Suppressor macrophage (primary cell): ENCODE data around the gene MLXIPL.
"Not testable (repeated sequence)": the region's sequence is repeated elsewhere in the genome, so short reads cannot be mapped to it uniquely, and the experiment has no call there.

Experiments
- DNase-seq, 4 experiments: peaks; one replicate each; pipeline ENCODE4 v3.0.0-alpha.2; 2020 to 2022

Gene MLXIPL

DNA sequence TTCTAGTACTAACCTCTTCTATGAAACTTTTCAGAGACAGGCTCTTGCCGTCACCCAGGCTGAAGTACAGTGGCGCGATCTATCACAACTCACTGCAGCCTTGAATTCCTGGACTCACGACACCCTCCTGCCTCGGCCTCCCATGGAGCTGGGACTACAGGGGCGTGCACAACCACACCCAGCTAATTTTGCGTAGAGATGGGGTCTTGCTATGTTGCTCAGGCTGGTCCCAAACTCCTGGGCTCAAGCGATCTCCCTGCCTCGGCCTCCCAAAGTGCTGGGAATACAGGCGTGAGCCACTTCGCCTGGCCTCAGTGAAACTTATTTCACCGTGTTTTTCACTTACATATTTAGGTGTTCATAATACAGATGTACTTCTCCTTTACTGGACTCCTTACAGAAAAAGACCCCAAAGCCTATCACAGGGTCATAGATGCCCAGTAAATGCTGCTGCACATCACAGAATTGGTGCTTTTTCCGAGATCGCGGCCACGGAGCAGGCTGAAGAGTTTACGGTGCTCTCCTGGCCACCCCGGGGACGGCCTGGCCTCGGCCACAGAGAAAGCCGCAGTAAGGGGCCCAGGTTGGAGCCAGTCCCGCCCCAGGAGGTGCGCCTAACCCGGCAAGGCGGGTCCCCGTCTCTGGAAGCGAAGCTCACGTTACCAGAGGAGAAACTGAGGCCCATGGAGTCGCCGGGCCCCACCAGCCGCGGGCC is 46.5 kb downstream of the MLXIPL start:
- peak in 1 of 4 experiments; percentile 40 for DNase-seq

DNA sequence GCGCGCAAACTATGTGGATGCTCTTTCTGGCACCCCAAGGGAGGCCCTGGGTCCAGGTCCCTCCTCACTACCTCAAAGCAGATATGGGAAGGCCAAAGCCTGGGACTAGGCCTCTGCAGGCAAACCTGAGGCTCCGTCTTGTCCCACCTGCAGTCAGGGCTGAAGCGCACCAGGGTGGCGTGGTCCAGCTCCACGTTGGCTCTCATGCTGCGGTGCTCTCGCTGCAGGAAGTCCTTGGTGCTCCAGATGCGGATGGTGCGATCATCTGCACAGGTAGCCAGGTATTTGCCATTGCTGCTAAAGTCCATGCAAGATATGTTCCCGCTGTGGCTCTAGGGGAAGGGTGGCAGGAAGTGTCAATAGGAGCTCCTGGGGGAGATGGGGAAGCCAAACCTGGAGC is 50.5 kb downstream of the MLXIPL start:
- no peak for DNase-seq

DNA sequence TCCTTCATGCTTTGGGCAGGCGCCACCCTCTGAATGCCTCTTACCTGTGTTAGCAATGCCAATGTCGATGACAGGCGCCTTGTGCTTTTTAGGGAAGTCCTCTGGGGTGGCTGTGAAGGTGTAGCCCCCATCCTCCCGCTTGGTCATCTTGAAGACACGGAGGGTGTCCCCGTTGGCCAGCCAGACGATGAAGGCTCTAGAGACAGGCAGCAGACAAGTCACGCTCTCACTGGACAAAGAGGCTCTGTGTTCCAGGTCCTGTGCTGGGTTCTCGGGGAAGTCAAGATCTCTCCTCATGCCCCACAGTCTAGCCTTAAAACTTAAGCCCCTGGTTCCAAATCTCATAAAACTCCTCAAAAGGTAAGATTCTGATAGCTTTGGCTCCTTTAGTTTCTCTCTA is 51.0 kb downstream of the MLXIPL start:
- DNase-seq: no peak

DNA sequence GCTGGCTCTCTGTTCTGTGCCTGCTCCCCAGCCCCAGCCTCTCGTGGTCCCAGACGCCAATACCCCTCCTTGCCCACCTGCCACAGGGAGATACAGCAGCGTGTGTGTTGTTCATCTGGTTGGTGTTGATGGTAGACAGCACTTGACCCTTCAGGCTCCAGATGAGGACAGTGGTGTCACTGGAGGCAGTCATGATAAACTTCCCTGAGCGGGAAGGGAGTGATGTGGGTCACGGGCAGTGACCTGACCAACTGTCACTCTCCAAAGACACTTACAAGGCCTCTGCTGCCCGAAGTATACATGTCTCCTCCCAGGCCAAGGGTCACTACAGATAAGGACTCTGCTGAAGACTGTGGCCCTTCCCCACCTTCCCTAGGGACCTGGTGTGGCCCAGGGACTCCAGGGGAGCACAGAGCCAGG is 51.5 kb downstream of the MLXIPL start:
- no peak for DNase-seq

DNA sequence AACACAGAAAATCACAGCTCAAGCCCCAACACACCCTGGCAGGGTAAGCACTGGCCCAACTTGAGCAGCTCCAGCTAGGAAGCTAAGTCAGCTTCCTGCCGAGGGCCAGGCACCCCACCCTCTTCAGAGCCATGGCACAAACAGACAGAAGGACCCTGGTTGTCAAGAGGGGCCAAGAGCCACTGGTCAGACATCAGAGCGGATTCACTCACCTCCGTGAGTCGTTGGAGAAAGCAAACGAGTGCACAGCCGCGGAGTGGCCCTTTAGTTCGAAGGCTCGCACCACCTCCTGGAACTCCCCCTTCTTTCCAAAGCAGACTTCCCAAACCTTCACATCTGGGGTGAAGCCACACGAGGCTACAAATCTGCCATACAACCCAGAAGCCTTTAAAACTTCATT is 53.3 kb downstream of the MLXIPL start:
- no peak for DNase-seq

DNA sequence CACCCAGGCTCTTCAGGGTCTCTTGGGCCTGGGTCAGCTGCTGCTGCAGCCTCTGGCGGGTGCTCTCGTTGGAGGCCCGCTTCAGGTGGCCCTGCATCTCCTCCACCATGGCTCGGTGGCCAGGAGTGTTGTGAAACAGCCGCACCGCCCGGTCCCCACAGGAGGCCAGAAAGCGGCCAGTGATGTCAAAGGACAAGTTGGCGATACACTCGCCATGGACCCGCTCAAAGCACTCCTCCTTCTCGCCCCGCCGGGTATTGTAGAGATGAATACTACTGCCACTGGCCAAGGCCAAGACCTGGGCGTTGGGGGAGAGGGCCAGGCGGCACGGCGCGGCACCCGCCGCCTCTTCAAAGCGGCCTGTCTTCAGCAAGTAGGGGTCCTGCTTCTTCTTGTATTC is 53.8 kb downstream of the MLXIPL start:
- no peak for DNase-seq

DNA sequence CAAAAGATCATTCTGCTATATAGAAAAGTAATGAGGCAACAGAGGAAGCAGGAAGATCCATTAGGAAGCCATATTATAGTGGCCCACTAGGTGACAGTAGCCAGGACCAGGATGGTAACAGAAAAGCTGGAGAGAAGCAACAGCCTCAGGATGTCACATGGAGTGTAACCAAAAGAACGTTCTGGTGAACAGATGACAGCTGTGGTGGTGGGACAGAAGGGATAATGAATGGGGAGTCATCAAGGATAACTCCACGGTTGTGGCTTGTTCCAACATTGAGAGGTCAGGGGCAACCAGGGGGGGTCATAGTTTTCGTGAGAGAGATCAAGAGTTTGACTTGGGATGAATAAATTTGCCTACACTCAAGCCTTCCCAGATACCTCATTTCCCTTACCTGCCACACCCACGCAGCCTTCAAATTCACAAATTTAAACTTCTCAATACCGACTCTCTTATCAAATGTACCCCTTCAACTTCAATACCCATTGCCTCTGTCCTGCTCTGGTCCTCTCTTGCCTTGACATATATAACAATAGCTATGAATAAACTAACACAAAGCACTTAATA is 55.2 kb downstream of the MLXIPL start:
- no peak for DNase-seq

DNA sequence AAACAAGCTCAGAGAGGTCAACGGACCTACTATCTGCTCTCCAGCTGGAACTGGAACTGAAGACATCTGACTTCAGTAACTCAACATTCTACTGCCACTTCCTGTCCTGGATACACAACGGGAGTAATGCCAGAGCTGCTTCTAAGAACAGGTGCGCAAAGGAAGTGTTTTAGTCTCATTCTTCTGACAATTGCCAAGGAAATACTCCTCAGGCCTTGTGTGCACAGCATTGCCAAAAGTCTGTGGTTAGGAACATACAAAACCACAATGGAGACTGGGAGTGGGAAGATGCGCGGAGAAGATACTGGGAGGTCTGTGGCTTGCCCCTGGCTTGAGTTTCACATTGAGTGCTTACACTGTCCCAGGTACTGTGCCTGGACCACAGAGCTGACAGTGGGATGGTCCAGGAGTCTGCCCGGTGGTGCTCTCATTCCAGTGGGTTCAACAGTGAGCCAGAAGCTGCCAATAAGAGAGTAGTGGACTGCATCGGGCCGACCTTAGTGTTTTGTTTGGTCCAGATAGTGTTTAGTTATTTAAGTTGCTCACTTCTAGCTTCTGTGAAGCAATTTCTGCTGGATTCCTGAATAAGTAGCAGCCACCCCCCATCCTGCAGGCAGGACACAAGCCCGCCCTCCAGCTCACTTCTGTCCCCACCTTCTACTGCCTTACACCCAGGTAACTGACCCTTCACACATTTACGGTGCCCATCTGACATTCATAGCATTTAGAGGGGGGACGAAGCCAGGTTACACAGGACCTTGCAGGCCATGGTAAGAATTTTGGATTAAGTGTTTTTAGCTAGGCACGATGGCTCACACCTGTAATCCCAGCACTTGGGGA is 56.3 kb downstream of the MLXIPL start:
- no peak for DNase-seq

DNA sequence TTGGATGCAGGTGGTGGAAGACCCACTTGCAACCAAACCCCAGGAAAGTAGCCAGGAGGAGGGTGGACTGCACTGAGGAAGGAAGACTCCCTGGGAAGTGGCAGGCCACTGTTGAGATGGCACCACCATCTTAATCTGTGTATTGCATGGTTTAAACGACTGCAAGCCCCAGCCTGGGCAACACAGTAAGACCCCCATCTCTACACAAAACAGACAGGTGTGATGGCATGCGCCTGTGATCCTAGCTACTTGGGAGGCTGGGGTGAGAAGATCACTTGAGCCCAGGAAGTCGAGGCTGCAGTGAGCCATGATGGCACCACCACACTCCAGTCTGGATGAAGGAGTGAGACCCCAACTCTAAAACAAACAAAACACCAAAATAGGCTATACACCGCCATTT is 57.2 kb downstream of the MLXIPL start:
- DNase-seq: no peak

DNA sequence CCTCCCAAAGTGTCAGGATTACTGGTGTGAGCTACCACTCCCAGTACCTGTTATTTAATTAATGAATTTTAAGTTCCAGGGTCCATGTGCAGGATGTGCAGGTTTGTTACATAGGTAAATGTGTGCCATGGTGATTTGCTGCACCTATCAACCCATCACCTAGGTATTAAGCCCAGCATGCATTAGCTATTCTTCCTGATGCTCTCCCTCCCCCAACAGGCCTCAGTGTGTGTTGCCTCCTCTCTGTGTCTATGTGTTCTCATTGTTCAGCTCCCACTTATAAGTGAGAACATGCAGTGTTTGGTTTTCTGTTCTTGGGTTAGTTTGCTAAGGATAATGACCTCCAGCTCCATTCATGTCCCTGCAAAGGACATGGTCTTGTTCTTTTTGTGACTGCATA is 57.9 kb downstream of the MLXIPL start:
- DNase-seq: not testable (repeated sequence)

DNA sequence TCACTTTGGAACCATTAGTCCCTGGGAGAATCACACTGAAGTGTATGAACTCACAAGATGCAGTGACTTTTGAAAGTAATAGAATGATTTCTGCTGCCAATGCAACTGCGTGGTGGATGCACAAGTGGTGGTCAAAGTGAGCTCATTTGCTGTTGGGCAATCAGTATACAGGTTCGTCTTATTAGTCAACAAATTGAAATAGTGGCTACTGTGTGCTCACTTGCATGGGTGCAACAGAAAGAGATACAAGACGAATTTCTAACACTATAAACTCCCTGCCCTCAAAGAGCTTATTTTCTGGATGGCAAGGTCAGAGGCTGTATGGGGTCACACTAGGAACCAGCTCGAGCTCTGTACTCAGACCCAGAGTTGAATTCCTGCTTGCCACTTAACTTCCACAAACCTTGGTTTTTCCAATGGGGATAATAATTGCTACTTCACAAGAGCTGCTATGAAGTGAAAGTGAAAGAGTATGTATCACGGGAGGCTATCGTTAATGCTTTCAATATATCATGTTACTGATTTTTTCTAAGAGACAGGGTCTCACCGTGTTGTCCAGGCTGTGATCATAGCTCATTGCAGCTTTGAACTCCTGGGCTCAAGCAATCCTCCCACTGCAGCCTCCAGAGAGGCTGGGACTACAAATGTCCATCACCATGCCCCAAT is 58.5 kb downstream of the MLXIPL start:
- peak; percentile 31 to 65 (median 42) for DNase-seq

DNA sequence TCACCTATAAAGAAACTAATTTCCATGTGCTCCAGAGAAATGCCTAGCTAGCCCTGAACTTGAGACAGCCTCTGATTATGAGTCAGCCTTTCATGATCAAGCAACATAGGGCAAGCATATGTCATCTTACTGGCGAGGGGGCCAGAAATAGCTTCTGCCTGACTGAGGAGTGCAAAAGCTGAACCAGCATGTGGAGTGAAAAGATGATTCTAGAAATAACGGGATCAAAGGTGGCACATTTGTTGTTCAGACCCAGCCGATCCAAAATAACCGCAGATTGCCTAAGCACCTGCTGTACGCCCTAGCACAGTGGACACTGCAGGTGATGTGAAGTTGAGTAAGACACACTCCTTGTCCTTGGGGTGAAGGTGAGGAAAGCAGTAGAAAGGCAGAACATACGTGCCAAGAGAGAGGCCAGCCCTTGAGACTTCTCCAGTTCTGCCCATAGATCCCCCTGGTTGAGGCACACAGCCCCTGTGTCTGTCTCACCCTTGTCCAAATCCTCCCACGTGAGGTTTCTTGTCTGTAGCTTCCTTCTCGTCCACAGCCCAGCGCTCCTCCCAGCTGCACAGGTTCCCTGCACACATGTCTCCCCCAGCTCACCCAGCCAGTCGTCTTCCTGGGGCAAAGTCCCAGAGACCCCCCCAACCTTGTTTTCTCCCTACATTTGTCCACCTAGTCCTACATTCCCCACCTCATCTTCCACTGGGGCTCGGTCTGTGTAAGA is 64.0 kb downstream of the MLXIPL start:
- DNase-seq: peak; percentile 73 to 88 (median 80)

DNA sequence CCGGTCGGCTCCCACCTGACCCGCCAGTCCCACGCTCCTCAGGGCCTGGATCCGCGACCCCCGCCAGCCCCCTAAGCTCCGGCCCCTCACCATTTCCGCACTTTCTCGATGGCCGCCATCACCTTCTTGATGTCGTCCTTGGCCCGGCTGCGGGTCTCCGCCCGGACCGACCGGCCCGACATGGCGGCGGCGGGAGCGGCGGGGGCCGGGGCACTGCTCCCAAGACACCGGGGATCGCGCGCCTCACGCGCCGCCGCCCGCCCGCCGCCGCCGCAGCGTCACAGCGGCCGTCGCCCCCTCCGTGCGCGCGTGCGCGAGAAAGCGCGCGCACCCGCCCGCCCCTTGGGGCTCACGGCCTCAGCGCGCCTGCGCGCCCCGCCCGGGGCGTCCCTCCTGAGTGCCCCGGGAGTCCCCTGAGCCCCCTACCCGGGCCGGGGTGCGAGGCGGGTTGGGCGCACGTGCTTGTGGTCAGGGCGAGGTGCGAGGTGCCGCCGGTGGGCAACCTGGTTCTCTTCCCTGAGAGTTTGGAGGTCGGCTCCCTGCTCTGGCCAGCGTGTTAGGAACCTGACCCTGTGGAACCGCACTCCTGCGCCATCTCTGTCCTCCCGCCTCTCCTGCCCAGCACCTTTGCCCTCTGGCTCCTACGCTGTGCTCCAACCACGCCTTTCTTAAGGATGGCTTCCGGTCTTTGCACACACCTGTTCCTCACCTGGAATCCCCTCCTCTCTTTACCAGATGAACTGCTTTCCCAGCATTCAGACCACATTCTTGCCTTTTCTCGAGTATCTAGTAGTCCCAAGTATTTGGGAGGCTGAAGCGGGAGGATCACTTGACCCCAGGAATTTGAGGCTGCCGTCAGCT is 66.7 kb downstream of the MLXIPL start, which contains the start of gene BCL7B:
Gene BCL7B, minus strand, starts transcription at position 294 of the 861 bp plus-strand sequence. Its CDS starts 112 bp downstream, at position 182.
- DNase-seq: peak; percentile 87 to 96 (median 94)

DNA sequence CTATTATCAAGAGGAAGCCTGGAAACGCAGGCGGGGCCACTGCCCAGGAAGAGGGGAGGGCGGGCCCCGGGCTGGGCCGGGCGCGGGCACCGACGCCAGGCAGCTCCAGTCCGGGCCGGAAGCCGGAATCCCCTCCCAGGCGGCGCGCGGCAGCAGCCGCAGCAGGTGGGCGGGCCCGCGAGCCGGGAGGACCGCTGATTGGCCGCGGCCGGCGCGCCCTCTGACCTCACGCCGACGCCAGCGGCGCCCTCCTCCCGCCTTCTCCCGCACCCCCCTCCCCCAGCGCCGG is 67.3 kb downstream of the MLXIPL start:
- DNase-seq: peak; percentile 97 to 99 (median 98)

DNA sequence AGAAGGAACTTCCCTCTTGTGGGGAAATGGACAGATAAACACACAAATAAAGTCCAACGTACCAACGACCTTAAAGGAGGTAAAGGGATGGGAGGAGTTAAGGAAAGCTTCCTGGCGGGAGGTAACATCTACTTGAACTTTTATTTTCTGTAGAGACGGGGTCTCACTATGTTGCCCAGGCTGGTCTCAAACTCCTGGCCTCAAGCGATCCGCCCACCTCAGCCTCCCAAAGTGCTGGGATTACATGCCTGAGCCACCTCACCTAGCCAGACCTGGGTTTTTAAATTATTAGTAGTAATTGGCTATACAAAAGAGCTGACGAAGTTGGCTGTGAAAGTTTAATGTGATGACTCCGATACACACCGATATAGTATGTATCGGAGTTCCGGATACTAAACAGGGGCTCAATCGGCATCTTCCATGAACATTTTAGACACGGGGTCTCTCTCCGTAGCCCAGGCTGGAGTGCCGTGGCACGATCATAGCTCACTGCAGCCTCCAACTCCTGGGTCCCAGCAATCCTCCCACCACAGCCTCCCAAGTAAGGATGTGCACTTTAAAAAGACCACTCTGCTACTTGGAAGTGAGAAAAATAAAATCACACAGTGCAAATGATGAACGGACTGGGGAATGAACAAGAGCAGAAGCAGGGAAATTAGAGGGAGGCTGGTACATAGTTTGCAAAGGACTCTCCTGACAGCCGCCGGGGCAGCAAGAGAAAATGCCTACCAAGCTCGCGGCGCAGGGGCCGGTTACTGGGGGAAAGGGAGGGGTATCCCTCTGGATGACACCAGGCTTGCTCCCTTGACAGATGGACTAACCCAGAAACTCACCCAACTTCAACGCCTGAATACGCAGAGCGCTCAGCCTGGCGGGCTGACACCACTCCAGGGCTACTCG is 67.9 kb downstream of the MLXIPL start:
- DNase-seq: no peak

DNA sequence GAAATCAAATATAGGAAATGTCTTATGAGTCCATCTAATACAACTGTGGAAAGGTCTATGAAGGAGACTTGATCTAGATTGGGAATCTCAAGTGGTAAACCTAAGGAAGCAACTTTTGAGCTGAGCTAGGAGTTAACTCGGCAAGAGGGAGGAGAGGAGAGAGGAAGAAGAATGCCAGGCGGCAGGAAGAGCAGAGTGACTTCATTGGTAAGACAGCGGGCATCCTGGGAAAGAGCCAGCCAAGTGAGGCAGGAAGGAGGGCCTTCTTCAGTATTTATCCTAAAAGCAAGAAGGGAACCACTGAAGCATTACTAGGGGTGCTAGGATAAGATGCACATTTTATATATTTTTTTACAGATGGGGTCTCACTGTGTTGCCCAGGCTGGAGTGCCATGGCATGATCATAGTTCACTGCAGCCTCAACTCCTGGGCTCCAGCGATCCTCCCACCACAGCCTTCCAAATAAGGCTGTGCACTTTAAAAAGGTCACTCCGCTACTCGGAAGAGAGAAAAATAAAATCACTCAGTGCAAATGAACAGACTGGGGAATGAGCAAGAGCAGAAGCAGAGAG is 68.8 kb downstream of the MLXIPL start:
- DNase-seq: no peak

DNA sequence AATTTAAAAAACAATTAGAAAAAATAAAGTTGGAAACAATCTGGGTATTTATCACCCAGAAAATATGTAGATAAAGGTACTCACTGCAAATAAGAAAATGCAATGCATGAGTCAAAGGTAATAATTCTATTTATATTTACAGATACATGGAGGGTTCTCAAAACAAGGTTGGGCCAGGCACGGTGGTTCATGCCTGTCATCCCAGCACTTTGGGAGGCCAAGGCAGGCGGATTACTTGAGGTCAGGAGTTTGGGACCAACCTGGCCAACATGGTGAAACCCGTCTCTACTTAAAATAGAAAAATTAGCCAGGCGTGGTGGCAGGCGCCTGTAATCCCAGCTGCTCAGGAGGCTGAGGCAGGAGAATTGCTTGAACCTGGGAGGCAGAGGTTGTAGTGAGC is 74.2 kb downstream of the MLXIPL start:
- DNase-seq: not testable (repeated sequence)

DNA sequence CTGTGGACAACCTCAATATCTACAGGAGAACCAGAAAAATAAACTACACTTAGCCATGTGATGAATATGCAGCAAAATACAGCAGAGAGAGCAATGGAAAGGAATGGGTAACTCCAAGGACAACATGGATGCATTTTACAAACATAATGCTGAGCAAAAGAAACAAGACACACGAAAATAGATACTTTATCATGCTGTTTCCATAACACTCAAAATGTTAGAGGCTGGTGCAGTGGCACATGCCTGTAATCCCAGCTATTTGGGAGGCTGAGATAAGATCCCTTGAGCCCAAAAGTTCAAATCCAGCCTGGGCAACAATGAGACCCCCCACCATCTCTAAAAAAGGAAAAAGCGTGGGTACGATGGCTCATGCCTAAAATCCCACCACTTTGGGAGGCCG is 75.1 kb downstream of the MLXIPL start:
- DNase-seq: no peak

DNA sequence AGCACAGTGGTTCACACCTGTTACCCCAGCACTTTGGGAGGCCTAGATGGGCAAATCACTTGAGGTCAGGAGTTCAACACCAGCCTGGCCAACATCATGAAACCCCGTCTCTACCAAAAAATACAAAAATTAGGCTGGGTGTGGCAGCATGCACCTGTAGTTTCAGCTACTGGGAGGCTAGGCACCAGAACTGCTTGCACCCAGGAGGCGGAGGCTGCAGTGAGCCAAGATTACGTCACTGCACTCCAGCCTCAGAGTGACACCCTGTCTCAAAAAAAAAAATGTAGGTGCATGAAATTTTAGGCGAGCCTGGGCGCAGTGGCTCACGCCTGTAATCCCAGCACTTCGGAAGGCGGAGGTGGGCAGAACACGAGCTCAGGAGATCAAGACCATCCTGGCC is 76.5 kb downstream of the MLXIPL start:
- no peak for DNase-seq

DNA sequence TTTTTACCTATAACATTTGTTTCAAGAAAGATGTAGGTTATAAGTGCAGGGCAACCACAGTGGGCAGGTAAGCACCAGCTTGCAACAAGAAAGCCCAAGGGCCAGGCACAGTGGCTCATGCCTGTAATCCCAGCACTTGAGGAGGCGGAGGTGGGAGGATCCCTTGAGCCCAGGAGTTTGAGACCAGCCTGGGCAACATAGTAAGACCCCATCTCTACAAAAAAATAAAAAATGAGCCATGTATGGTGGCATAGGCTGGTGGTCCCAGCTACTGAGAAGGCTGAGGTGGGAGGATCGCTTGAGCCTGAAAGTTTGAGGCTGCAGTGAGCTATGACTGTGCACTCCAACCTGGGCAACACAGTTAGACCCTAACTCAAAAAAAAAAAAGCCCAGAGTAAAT is 79.6 kb downstream of the MLXIPL start:
- no peak for DNase-seq
